Naive B cell (primary cell): ENCODE data around the gene TRIOBP. TPM values are rescaled to one million over a fixed set of nuclear protein-coding genes. Genes with fewer than 3 reads are reported as not detected.

Experiments used
- polyA plus RNA-seq, 6 donors: library from polyadenylated mRNA; unstranded; fragments of 300-500 nt; fragmentation: Illumina TruSeq; gene quantifications; one replicate each; pipeline ENCODE4 v1.2.3, GENCODE V29; 2021; ENCODE audit warnings: low read depth in 6 of 6

The TRIOBP gene
- polyA plus RNA-seq, 6 donors from 2014 or later, result 13.7 to 19.5 (median 16.2) TPM

Other genes starting within 250 kb of the TRIOBP start
- gene MFNG, start 210.7 kb upstream of the TRIOBP start, polyA plus RNA-seq, result 100 to 1,000 TPM; 145 to 298 (median 186) TPM
- gene CARD10, start 177.6 kb upstream of the TRIOBP start, polyA plus RNA-seq, result not detected
- gene CDC42EP1, start 136.6 kb upstream of the TRIOBP start, polyA plus RNA-seq, result under 1 TPM in 5 of 6 donors, not detected in 1; 0.22 to 0.82 (median 0.26) TPM
- gene LGALS2, start 117.0 kb upstream of the TRIOBP start, polyA plus RNA-seq, result 1 to 10 TPM in 1 of 6 donors, under 1 TPM in 3, not detected in 2; 0.60 to 2.6 (median 0.66) TPM
- gene GGA1, start 88.2 kb upstream of the TRIOBP start, polyA plus RNA-seq, result 10 to 100 TPM; 15.5 to 28.9 (median 24.2) TPM
- gene SH3BP1, start 57.4 kb upstream of the TRIOBP start, polyA plus RNA-seq, result 1 to 10 TPM; 2.7 to 8.0 (median 3.2) TPM
- gene PDXP, start 38.3 kb upstream of the TRIOBP start, polyA plus RNA-seq, result 10 to 100 TPM in 1 of 6 donors, 1 to 10 TPM in 5; 4.0 to 14.3 (median 7.6) TPM
- gene LGALS1, start 21.4 kb upstream of the TRIOBP start, polyA plus RNA-seq, result 10 to 100 TPM in 4 of 6 donors, 1 to 10 TPM in 2; 4.1 to 35.3 (median 12.8) TPM
- 10 to 100 TPM; 35.7 to 60.6 (median 40.2) TPM for gene NOL12, start 10.7 kb upstream of the TRIOBP start, polyA plus RNA-seq
- gene GCAT, start 110.9 kb downstream of the TRIOBP start, polyA plus RNA-seq, result not detected
- gene GALR3, start 126.3 kb downstream of the TRIOBP start, polyA plus RNA-seq, result not detected
- gene ANKRD54, start 147.3 kb downstream of the TRIOBP start, polyA plus RNA-seq, result 10 to 100 TPM in 4 of 6 donors, 1 to 10 TPM in 2; 2.6 to 19.3 (median 14.4) TPM
- gene EIF3L, start 152.4 kb downstream of the TRIOBP start, polyA plus RNA-seq, result 100 to 1,000 TPM; 260 to 316 (median 300) TPM
- gene MICALL1, start 209.2 kb downstream of the TRIOBP start, polyA plus RNA-seq, result 1 to 10 TPM; 2.6 to 8.0 (median 3.1) TPM